ENCODE data around the gene ZNF500. TPM values are rescaled to one million over a fixed set of nuclear protein-coding genes. Genes with fewer than 3 reads are reported as not detected.

Gene ZNF500
- polyA plus RNA-seq, 1 of the 3 experiments (the other 2 are of a cell fraction): 6.3 TPM

DNA sequence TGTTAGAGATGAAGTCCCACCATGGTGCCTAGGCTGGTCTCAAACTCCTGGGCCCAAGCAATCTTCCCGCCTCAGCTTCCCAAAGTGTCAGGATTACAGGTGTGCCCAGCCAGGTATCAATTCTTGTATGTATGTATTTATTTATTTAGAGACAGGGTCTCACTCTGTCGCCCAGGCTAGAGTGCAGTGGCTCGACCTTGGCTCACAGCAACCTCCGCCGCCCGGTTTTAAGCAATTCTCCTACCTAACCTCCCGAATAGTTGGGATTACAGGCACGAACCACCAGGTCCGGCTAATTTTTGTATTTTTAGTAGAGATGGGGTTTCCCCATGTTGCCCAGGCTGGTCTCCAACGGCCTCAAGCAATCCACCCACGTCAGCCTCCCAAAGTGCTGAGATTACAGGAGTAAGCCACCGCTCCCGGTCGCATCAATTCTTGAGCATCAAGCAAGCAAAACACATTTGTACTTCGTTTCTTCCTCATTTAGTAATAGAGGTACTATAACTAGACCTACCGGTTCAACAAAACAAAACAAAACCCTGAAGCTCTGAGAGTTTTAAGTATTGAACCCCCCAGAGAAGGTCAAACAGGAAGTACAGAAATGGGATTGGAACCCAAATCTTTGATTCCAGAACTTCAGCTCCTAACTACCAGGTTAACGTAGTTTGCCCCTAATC lies 1.0 kb upstream of the ZNF500 start:
- peaks cover 38% of the 10 kb centered on the region for H3K79me2 ChIP-seq (ENCODE audit: insufficient read depth)
- peaks cover 5 to 11% of the 10 kb centered on the region in 2 experiments for H3K36me3 ChIP-seq (replicated peaks in 1 of 2; ENCODE audit: control insufficient read depth in 1 of 2, insufficient read depth in 2 of 2, low read length in 1 of 2)
- peak overlapping the region; percentile 52 to 65 for H3K4me3 ChIP-seq (ENCODE audit: low read depth in 2 of 2, low read length in 1 of 2)
- H3K9me2 ChIP-seq: no peaks in the 10 kb centered on the region
- no peak for DNase-seq
- peak overlapping the region; percentile 66 for H3K9ac ChIP-seq
- POLR2A ChIA-PET: interaction anchor here (1.3 to 2.8 kb wide), 4 partner anchors 8 to 35 kb away, joined by 3 to 16 read pairs (median 6); partner anchors contain the start of genes ANKS3, DNAAF8 and ROGDI
- CTCF ChIA-PET: no interaction called here
- H3K9me3 ChIP-seq: no peaks in the 10 kb centered on the region
- H3K4me2 ChIP-seq: peak overlapping the region; percentile 78
- H4K20me1 ChIP-seq (ENCODE audit: insufficient read depth): no peaks in the 10 kb centered on the region
- H2AFZ ChIP-seq (ENCODE audit: low read depth): peak overlapping the region; percentile 73; the same call in 1 of the 2 replicates
- WGBS (ENCODE audit: low lambda C conversion rate): 52% methylated on average over 17 of the region's 17 CpGs
- TF ChIP-seq, protein P1, sequence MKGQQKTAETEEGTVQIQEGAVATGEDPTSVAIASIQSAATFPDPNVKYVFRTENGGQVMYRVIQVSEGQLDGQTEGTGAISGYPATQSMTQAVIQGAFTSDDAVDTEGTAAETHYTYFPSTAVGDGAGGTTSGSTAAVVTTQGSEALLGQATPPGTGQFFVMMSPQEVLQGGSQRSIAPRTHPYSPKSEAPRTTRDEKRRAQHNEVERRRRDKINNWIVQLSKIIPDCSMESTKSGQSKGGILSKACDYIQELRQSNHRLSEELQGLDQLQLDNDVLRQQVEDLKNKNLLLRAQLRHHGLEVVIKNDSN (IDR thresholded peaks at IDR 0.05; ENCODE audit: borderline replicate concordance, low read depth): no peak
- TF ChIP-seq EZH2phosphoT487 (IDR thresholded peaks at IDR 0.05; ENCODE audit: borderline replicate concordance, low read depth) (no peak), TEAD4 (IDR thresholded peaks at IDR 0.05; ENCODE audit: borderline replicate concordance, insufficient read depth) (no peak)
- peaks cover 5 to 23% of the 10 kb centered on the region in 2 experiments; a peak in 2 of 4 replicates for H3K4me1 ChIP-seq (ENCODE audit: control insufficient read depth in 1 of 2, insufficient read depth in 2 of 2, low read depth in 1 of 2, low read length in 1 of 2)
- H3K27ac ChIP-seq (ENCODE audit: low read depth in 2 of 2, low read length in 1 of 2): peak overlapping the region; percentile 79 to 82
- peaks cover 6% of the 10 kb centered on the region for H3F3A ChIP-seq (replicated peaks; ENCODE audit: insufficient read depth)
- H3K27me3 ChIP-seq (ENCODE audit: insufficient read depth): no peaks in the 10 kb centered on the region

DNA sequence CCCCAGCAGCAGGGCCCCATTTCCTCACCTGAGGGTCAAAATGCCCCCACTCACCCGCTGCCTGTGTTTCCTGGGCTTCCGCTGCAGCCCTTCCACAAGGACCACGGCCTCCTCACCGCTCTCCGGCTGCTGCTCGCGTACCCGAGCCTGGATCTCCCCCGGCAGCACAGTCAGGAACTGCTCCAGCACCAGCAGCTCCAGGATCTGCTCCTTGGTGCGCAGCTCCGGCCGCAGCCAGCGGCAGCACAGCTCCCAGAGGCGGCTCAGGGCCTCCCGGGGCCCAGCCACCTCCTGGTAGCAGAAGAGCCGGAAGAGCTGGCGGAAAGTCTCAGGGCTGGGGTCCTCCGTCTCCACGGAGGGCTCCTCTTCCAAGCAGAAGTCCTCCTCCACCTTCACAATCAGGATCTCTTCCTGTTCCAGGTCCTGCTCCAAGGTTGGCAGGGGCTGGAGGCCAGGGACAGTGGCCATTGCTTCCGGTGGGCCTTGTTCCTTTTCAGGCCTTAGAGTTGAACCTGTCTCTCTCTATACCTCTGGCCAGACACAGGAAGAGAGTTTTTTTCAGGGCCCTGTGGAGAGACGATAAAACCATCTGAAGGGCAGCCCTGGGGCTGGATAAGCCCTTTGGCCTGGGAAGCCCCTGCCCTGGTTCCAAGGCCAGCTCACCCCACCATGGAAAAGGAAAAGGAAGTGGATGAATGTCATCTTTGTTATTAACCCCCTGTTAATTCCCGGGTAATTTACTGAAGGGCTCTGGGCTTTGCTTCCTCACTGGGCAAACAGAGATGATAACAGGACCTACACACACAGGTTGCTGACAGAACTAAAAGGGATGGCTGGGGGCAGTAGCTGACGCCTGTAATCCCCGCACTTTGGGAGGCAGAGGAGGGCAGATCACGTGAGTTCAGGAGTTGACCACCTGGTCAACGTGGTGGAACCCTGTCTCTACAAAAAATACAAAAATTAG lies 1.2 kb downstream of the ZNF500 start:
- no peaks in the 10 kb centered on the region for H3K9me2 ChIP-seq
- 69% methylated on average over 19 of the region's 26 CpGs for WGBS (ENCODE audit: low lambda C conversion rate)
- peaks cover 5 to 18% of the 10 kb centered on the region in 2 experiments; a peak in 2 of 4 replicates for H3K4me1 ChIP-seq (ENCODE audit: control insufficient read depth in 1 of 2, insufficient read depth in 2 of 2, low read depth in 1 of 2, low read length in 1 of 2)
- DNase-seq: no peak
- peaks cover 5 to 25% of the 10 kb centered on the region in 2 experiments for H3K36me3 ChIP-seq (replicated peaks in 1 of 2; ENCODE audit: control insufficient read depth in 1 of 2, insufficient read depth in 2 of 2, low read length in 1 of 2)
- H3K79me2 ChIP-seq (ENCODE audit: insufficient read depth): peaks cover 40% of the 10 kb centered on the region
- POLR2A ChIA-PET: interaction anchor here (1.3 kb wide), 1 partner anchor 10 kb away, joined by 4 read pairs; no protein-coding TSS in a partner anchor
- H3K9me3 ChIP-seq: no peaks in the 10 kb centered on the region
- H3K27ac ChIP-seq (ENCODE audit: low read depth in 2 of 2, low read length in 1 of 2): peak overlapping the region in 1 of 2 experiments; percentile 61; a peak in 1 of 4 replicates
- H3K27me3 ChIP-seq (ENCODE audit: insufficient read depth): no peaks in the 10 kb centered on the region
- peaks cover 6% of the 10 kb centered on the region for H3F3A ChIP-seq (replicated peaks; ENCODE audit: insufficient read depth)
- H3K4me3 ChIP-seq (ENCODE audit: low read depth in 2 of 2, low read length in 1 of 2): peak overlapping the region; percentile 71 to 94
- H3K9ac ChIP-seq: peak overlapping the region; percentile 97
- no peaks in the 10 kb centered on the region for H4K20me1 ChIP-seq (ENCODE audit: insufficient read depth)
- H2AFZ ChIP-seq (ENCODE audit: low read depth): no peak overlapping the region
- peak overlapping the region; percentile 84 for H3K4me2 ChIP-seq
- CTCF ChIA-PET: no interaction called here
- no peak for TF ChIP-seq SIN3A (IDR thresholded peaks at IDR 0.05; ENCODE audit: borderline replicate concordance, low read depth, low read length)
- no peak for TF ChIP-seq FOSL2 (IDR thresholded peaks at IDR 0.05; ENCODE audit: borderline replicate concordance, low read depth)
- no peak for TF ChIP-seq JUND (IDR thresholded peaks at IDR 0.05)
- TF ChIP-seq, protein P2, sequence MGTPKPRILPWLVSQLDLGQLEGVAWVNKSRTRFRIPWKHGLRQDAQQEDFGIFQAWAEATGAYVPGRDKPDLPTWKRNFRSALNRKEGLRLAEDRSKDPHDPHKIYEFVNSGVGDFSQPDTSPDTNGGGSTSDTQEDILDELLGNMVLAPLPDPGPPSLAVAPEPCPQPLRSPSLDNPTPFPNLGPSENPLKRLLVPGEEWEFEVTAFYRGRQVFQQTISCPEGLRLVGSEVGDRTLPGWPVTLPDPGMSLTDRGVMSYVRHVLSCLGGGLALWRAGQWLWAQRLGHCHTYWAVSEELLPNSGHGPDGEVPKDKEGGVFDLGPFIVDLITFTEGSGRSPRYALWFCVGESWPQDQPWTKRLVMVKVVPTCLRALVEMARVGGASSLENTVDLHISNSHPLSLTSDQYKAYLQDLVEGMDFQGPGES (IDR thresholded peaks at IDR 0.05; ENCODE audit: low read depth, low read length): no peak
- TF ChIP-seq RFX5 (IDR thresholded peaks at IDR 0.05; ENCODE audit: low read length): no peak
- TF ChIP-seq, protein P3, sequence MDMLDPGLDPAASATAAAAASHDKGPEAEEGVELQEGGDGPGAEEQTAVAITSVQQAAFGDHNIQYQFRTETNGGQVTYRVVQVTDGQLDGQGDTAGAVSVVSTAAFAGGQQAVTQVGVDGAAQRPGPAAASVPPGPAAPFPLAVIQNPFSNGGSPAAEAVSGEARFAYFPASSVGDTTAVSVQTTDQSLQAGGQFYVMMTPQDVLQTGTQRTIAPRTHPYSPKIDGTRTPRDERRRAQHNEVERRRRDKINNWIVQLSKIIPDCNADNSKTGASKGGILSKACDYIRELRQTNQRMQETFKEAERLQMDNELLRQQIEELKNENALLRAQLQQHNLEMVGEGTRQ (IDR thresholded peaks at IDR 0.05; ENCODE audit: borderline replicate concordance, low read depth, low read length): no peak
- TF ChIP-seq, protein P4, sequence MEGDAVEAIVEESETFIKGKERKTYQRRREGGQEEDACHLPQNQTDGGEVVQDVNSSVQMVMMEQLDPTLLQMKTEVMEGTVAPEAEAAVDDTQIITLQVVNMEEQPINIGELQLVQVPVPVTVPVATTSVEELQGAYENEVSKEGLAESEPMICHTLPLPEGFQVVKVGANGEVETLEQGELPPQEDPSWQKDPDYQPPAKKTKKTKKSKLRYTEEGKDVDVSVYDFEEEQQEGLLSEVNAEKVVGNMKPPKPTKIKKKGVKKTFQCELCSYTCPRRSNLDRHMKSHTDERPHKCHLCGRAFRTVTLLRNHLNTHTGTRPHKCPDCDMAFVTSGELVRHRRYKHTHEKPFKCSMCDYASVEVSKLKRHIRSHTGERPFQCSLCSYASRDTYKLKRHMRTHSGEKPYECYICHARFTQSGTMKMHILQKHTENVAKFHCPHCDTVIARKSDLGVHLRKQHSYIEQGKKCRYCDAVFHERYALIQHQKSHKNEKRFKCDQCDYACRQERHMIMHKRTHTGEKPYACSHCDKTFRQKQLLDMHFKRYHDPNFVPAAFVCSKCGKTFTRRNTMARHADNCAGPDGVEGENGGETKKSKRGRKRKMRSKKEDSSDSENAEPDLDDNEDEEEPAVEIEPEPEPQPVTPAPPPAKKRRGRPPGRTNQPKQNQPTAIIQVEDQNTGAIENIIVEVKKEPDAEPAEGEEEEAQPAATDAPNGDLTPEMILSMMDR (IDR thresholded peaks at IDR 0.05): no peak
- no peak for TF ChIP-seq NRF1 (IDR thresholded peaks at IDR 0.05; ENCODE audit: low read depth, low read length)
- TF ChIP-seq SMC3 (IDR thresholded peaks at IDR 0.05; ENCODE audit: low read depth, low read length): no peak
- TF ChIP-seq MEF2A (IDR thresholded peaks at IDR 0.05; ENCODE audit: borderline replicate concordance, low read depth): no peak
- TF ChIP-seq, protein P5, sequence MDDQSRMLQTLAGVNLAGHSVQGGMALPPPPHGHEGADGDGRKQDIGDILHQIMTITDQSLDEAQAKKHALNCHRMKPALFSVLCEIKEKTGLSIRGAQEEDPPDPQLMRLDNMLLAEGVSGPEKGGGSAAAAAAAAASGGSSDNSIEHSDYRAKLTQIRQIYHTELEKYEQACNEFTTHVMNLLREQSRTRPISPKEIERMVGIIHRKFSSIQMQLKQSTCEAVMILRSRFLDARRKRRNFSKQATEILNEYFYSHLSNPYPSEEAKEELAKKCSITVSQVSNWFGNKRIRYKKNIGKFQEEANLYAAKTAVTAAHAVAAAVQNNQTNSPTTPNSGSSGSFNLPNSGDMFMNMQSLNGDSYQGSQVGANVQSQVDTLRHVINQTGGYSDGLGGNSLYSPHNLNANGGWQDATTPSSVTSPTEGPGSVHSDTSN (IDR thresholded peaks at IDR 0.05): no peak
- TF ChIP-seq, protein P6, sequence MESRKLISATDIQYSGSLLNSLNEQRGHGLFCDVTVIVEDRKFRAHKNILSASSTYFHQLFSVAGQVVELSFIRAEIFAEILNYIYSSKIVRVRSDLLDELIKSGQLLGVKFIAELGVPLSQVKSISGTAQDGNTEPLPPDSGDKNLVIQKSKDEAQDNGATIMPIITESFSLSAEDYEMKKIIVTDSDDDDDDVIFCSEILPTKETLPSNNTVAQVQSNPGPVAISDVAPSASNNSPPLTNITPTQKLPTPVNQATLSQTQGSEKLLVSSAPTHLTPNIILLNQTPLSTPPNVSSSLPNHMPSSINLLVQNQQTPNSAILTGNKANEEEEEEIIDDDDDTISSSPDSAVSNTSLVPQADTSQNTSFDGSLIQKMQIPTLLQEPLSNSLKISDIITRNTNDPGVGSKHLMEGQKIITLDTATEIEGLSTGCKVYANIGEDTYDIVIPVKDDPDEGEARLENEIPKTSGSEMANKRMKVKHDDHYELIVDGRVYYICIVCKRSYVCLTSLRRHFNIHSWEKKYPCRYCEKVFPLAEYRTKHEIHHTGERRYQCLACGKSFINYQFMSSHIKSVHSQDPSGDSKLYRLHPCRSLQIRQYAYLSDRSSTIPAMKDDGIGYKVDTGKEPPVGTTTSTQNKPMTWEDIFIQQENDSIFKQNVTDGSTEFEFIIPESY (IDR thresholded peaks at IDR 0.05; ENCODE audit: borderline replicate concordance, low read depth): no peak

Data from SK-N-SH (cell line).